GM21786 (cell line): Measurements from ENCODE around the gene FUNDC1.
"Not testable (repeated sequence)": the region's sequence is repeated elsewhere in the genome, so short reads cannot be mapped to it uniquely, and the experiment has no call there.

ENCODE experiments used
- ATAC-seq: cut with Tn5 transposase; IDR thresholded peaks from one replicate; pipeline ENCODE4 v1.9.1; 2021; ENCODE audit not compliant: unreplicated experiment

FUNDC1 gene

DNA sequence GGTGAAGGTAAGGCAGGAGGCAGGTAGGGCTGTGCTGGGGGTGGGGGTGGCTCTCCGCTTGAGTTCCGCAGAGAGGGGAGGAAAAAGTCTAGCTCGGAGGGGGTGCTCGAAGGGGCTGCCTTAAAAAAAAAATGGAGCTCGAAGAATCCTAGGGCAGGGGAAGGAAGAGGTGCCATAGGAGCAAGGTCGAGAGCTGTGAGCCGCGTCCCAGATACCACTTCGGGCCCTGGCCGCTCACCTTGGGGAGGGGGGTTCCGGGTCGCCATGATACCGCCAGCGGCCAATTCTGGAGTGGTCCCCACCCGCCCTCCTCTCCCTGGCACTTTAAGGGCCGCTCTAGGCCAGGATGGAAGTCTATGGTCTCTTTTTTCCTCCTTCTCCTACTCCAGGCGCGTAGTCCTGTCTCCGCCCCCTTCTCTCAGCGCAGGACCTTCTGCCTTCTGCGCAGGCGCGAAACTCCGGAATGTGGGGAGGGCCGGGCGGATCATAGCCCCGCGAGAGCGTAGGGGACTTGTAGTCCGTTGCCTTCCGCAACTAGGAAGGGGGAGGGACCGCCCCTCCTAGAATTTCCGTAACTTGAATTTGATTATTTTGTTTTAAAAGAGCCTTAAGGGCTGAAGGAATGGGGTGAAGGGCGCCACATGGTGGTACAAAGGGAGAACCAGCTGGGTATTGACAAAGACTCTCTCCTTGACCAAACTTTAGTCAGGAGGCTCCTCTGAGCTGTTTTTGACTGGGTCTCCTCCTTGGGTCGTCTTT is at the start of gene FUNDC1:
Gene FUNDC1, minus strand, starts transcription at position 293 of the 759 bp plus-strand sequence. Its CDS starts 27 bp downstream, at position 266.
- ATAC-seq = peak; percentile 98

GRCh38 chrX:44585866-44586265 is 43.2 kb upstream of the FUNDC1 start:
- no peak for ATAC-seq

GRCh38 chrX:44580466-44580865 is 37.8 kb upstream of the FUNDC1 start:
- no peak for ATAC-seq

DNA sequence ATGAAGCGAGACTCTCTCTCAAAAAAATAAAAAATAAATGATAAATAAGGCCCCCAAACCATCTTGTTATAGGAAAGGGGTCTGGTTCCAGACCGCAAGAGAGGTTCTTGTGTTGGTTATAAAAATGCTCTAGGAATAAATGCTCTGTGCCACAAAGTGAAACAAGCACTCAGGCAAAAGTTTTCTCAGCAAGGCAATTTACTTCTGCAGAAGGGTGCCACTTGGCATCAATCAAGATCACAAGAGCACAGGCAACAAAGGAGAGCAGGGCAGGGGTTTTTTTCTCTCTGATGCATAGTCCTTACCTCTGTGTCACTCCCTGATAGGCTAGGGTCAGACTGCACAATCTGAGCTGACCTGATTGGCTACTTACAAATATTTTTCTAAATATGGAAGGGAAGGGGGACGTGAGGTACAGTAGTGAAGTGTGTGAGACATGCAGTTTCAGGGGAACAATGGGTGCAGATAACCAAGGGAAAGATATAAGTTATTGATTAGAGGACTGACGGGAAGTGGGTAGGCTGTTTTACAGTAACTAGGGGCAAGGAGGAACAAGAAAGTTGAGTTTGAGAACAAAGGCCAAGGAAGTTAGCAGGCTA is 29.8 kb upstream of the FUNDC1 start:
- ATAC-seq = no peak

DNA sequence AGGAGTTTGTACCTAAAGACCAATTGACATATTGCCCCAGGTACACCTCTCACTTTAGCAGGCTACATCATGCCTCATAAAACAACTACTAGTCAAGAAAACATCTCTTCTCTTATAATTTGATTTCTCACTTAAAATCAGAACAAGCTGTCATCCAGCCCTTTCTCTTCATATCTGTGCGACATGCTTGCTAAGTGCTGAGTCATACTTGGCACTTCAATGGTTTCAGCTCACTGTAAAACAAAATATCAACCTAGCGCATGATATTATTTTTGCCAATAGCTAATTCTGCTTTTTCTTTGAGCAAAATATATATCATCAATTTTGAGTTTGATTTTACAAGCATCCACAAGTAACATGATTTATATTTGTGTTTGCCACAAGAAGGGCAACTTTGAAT is 27.9 kb upstream of the FUNDC1 start:
- ATAC-seq = no peak

- no peak for ATAC-seq
Observed at GRCh38 chrX:44569122-44569521, 26.5 kb upstream of the FUNDC1 start.

- ATAC-seq = no peak
Observed at GRCh38 chrX:44568196-44568595, 25.5 kb upstream of the FUNDC1 start.

DNA sequence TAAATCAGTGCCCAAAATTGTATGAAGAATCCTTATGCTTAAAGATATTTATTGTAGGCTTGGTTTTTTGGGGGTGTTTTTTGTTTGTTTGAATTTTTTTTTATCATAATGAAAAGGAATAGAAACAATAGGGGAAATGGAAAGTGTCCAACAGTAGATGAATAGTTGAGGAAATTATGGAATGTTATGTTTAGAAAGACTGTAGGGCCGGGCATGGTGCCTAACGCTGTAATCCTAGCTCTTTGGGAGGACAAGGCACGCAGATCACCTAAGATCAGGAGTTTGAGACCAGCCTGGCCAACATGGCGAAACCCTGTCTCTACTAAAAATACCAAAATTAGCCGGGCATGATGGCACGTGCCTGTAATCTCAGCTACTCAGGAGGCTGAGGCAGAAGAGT is 19.2 kb upstream of the FUNDC1 start:
- not testable (repeated sequence) for ATAC-seq

DNA sequence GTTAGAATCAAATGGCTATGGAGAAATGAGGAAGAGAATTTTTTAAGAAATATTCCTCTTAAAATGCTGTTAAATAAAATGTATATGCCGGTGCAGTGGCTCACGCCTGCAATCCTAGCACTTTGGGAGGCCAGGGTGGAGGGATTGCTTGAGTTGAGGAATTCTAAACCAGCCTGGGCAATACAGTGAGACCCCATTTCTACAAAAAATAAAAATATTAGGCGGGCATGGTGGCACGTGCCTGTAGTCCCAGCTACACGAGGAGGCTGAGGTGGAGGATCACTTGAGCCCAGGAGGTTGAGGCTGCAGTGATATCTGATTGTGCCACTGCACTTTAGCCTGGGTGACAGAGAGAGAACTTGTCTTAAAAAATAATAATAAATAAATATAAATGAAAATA is 7.9 kb upstream of the FUNDC1 start:
- ATAC-seq = no peak

DNA sequence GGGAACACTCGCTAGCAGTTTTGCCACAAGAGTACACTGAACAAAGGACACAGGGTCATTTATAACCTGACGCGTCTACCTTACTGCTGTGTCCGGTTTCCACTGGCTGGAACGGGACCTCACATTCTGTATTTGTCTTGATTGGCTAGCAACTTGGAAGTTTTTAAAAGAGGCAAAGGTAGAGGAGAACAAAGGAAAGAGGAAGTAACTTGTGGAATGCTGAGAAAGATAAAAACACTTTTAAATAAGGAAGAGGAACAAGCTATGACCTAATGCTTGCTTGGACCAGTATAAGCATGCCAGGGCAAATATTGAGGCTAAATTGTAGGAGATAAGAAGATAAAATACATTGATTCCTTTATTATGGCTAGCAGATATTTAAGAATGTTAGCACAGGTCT is 2.8 kb upstream of the FUNDC1 start:
- ATAC-seq = not testable (repeated sequence)

DNA sequence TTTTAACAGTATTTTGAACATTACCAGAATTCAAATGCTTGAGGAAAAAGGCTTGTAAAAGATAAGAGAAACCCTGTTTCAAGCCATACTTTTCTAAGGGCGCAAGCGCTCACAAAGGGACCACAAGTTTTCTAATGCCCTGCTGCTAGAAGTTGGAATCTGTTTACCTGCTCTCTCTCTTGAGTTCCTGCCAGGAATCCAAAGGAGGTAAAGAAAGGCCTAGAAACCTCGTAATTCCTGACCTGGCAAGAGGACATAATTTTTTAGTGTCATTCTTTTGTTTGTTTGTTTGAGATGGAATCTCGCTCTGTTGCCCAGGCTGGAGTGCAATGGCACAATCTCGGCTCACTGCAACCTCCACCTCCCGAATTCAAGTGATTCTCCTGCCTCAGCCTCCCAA is 1.4 kb upstream of the FUNDC1 start:
- ATAC-seq = no peak

- no peak for ATAC-seq
Observed at GRCh38 chrX:44536198-44536597, 6.5 kb downstream of the FUNDC1 start.

- ATAC-seq = no peak
Observed at GRCh38 chrX:44529310-44529709, 13.3 kb downstream of the FUNDC1 start.

- no peak for ATAC-seq
Observed at GRCh38 chrX:44514272-44514671, 28.4 kb downstream of the FUNDC1 start.

DNA sequence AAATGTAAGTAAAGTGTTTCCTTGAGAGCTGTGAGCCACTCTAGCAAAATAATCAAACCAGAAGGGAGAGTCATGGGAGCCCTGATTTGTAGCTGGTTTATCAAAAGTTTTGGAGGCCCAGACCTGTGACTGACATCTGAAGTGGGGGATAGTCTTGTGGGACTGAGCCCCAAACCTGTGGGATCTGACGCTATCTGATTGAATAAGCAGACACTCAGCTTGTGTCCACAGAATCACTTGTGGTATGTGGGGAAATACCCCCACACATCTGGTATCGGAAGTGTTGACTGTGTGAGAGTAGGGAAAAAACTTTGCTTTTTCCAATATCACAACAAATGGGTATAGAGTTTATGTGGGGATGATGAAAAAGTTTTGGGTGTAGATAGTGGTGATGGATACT is 35.4 kb downstream of the FUNDC1 start:
- ATAC-seq = no peak

DNA sequence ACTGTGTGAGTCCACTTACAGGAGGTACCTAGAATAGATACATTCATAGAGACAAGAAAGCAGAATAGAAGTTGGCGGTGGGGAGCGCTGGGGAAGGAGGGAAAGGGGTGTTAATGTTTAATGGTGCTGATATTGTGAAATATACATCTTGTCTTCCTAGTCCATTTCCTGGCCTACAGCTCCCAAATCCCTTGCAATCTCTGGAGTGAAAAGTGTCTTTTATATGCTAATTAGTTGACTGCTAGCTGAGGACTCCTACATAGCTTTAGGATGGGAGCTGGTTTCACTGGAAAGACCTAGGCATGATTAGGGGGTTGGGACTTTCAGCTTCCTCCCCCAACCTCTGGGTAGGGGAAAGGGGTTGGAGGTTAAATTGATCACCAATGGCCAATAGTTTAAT is 36.0 kb downstream of the FUNDC1 start:
- no peak for ATAC-seq

GRCh38 chrX:44503560-44503959 is 39.1 kb downstream of the FUNDC1 start:
- no peak for ATAC-seq

DNA sequence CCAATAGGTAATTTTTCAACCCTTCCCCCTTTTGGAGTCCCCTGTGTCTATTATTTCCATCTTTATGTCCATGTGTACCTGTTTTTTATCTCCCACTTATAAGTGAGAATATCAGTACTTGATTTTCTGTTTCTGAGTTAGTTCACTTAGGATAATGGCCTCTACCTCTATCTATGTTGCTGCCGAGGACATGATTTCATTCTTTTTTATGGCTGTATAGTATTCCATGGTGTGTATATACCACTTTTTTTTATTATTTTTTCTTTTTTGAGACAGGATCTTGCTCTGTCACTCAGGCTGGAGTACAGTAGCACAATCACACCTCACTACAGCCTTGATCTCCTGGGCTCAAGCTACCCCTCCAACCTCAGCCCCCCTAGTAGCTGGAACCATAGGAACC is 47.6 kb downstream of the FUNDC1 start:
- ATAC-seq = no peak

GRCh38 chrX:44494357-44494756 is 48.3 kb downstream of the FUNDC1 start:
- no peak for ATAC-seq

GRCh38 chrX:44489515-44489914 is 53.1 kb downstream of the FUNDC1 start:
- ATAC-seq = no peak

GRCh38 chrX:44484607-44485146 is 58.0 kb downstream of the FUNDC1 start:
- no peak for ATAC-seq

DNA sequence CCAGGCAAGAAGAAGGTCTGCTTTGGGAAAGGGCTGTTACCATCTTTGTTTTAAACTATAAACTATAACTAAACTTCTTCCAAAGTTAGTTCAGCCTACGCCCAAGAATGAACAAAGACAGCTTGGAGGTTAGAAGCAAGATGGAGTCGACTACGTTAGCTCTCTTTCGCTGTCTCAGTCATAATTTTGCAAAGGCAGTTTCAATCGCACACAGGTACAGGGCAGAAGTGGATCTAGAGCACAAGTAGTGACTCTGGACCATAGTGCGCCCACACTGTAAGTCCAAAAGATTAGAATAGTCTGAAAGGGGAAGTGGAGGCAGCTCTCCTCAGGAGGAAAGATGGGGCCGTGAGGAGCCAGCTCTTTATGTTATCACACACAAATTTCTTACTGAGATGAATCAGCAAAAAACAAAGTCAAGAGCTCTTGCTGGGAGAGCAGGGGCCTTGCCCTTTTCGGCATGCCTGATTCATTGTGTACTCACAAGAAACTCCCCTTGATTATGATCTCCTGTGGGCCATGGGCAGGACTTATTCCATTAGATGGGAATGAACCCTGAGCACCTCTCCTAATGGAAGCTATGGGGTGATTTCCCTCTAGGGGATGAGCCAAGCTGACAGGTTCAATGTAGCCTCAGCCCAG is 58.6 kb downstream of the FUNDC1 start:
- no peak for ATAC-seq
